Loucy (cell line): ENCODE data around the gene GNAI1.
A peak's percentile ranks its signal among the peaks of the same experiment; 100 is the strongest.

Source experiments
- H2AFZ ChIP-seq: fragments of 200-600 bp; sonication (generic); 2 replicates; pipeline ENCODE4 v1.6.0; 2016; ENCODE audit warnings: antibody characterized with exemption, mild to moderate bottlenecking, low read length, moderate library complexity
- H3F3A ChIP-seq: fragments of 200-600 bp; 2 replicates; pipeline ENCODE4 v1.6.0; 2016; ENCODE audit warnings: antibody characterized with exemption, low read depth, mild to moderate bottlenecking
- H3K27me3 ChIP-seq: fragments of 200-600 bp; sonication (generic); 2 replicates; pipeline ENCODE4 v1.6.1; 2014; ENCODE audit warnings: low read length, mild to moderate bottlenecking; ENCODE audit not compliant: insufficient read depth, poor library complexity, severe bottlenecking
- H3K36me3 ChIP-seq: fragments of 200-600 bp; sonication (generic); 2 replicates; pipeline ENCODE4 v1.6.1; 2016; ENCODE audit warnings: low read length; ENCODE audit not compliant: insufficient read depth
- H3K4me1 ChIP-seq: fragments of 200-600 bp; sonication (generic); 2 replicates; pipeline ENCODE4 v1.5.1; 2014; ENCODE audit warnings: low read length, mild to moderate bottlenecking; ENCODE audit not compliant: insufficient read depth, poor library complexity, severe bottlenecking
- H3K4me2 ChIP-seq: fragments of 200-600 bp; sonication (generic); 2 replicates; pipeline ENCODE4 v1.6.0; 2014; ENCODE audit warnings: antibody characterized with exemption, low read length, low read depth, mild to moderate bottlenecking; ENCODE audit not compliant: poor library complexity, severe bottlenecking
- H3K4me3 ChIP-seq: fragments of 200-600 bp; sonication (generic); 2 replicates; pipeline ENCODE4 v1.5.1; 2014; ENCODE audit warnings: low read length, mild to moderate bottlenecking, mixed read lengths; ENCODE audit not compliant: poor library complexity, severe bottlenecking
- H3K79me2 ChIP-seq: fragments of 200-600 bp; sonication (generic); 2 replicates; pipeline ENCODE4 v1.6.1; 2014; ENCODE audit warnings: low read length; ENCODE audit not compliant: insufficient read depth
- H3K9ac ChIP-seq: fragments of 200-600 bp; sonication (generic); 2 replicates; pipeline ENCODE4 v1.6.0; 2014; ENCODE audit warnings: mild to moderate bottlenecking, low read depth, low read length, moderate library complexity; ENCODE audit not compliant: poor library complexity, severe bottlenecking
- H3K9me2 ChIP-seq: fragments of 200-600 bp; sonication (generic); replicated peaks from 2 replicates; pipeline ENCODE4 v1.6.1; 2016; ENCODE audit warnings: low read depth, low read length, mixed read lengths
- H3K9me3 ChIP-seq: fragments of 200-600 bp; sonication (generic); 2 replicates; pipeline ENCODE4 v1.6.1; 2014; ENCODE audit warnings: mild to moderate bottlenecking, antibody characterized with exemption, low read length, low read depth; ENCODE audit not compliant: insufficient read depth
- H4K20me1 ChIP-seq: fragments of 200-600 bp; sonication (generic); 2 replicates; pipeline ENCODE4 v1.6.0; 2014; ENCODE audit warnings: antibody characterized with exemption, low read length, mild to moderate bottlenecking; ENCODE audit not compliant: insufficient read depth, poor library complexity, severe bottlenecking
- EZH2phosphoT487 ChIP-seq: fragments of 200-600 bp; IDR thresholded peaks from 2 replicates; pipeline ENCODE4 v1.6.1; 2018; ENCODE audit warnings: antibody characterized with exemption, mild to moderate bottlenecking, moderate library complexity, borderline replicate concordance
- TF ChIP-seq, protein P1 (sequence below): fragments of 200-600 bp; sonication (generic); conservative IDR thresholded peaks from 2 replicates; pipeline ENCODE4 v1.5.1; 2014; ENCODE audit warnings: mild to moderate bottlenecking, antibody characterized with exemption, low read length

The GNAI1 gene

DNA sequence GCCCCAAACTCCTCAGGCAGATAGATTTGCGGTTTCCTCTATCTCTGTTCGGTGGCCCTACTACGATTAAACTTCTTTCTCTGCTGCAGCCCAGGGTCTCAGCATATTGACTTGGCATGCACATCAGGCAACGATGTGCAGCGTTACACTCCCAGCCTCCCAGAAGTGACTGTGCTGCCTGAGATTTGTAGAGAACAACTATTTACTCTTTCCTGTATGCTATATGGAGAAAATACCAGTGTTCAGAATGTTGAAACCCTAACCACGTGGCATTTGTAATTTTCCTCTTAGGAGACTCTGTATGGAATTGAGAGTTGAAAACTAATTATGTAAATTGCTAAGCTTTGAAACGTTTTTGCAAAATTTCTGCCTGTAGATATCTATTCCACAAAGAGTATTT, 50.9 kb downstream of the GNAI1 start:
- TF ChIP-seq EZH2phosphoT487 = no peak
- TF ChIP-seq, protein P1, sequence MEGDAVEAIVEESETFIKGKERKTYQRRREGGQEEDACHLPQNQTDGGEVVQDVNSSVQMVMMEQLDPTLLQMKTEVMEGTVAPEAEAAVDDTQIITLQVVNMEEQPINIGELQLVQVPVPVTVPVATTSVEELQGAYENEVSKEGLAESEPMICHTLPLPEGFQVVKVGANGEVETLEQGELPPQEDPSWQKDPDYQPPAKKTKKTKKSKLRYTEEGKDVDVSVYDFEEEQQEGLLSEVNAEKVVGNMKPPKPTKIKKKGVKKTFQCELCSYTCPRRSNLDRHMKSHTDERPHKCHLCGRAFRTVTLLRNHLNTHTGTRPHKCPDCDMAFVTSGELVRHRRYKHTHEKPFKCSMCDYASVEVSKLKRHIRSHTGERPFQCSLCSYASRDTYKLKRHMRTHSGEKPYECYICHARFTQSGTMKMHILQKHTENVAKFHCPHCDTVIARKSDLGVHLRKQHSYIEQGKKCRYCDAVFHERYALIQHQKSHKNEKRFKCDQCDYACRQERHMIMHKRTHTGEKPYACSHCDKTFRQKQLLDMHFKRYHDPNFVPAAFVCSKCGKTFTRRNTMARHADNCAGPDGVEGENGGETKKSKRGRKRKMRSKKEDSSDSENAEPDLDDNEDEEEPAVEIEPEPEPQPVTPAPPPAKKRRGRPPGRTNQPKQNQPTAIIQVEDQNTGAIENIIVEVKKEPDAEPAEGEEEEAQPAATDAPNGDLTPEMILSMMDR = no peak
- Histone ChIP-seq H3K9ac (no peak overlapping the region), H3F3A (0 out of 2 replicates have a peak, but pooled peaks cover 2% of the 10 kb centered on the region), H3K27me3 (no peaks in the 10 kb centered on the region), H3K4me2 (no peak overlapping the region), H3K4me3 (no peak overlapping the region), H4K20me1 (no peaks in the 10 kb centered on the region), H3K9me2 (no peaks in the 10 kb centered on the region), H3K79me2 (no peaks in the 10 kb centered on the region), H2AFZ (no peak overlapping the region), H3K36me3 (no peaks in the 10 kb centered on the region), H3K9me3 (no peaks in the 10 kb centered on the region), H3K4me1 (peaks cover 11% of the 10 kb centered on the region)

- TF ChIP-seq, protein P1 = no peak
- no peak for TF ChIP-seq EZH2phosphoT487
- no peaks in the 10 kb centered on the region for H3K9me3 ChIP-seq
- H3K4me2 ChIP-seq = no peak overlapping the region
- H3K79me2 ChIP-seq = no peaks in the 10 kb centered on the region
- no peaks in the 10 kb centered on the region for H3K9me2 ChIP-seq
- H2AFZ ChIP-seq = no peak overlapping the region
- H4K20me1 ChIP-seq = no peaks in the 10 kb centered on the region
- no peak overlapping the region for H3K4me3 ChIP-seq
- no peak overlapping the region for H3K9ac ChIP-seq
- 0 out of 2 replicates have a peak, but pooled peaks cover 2% of the 10 kb centered on the region for H3F3A ChIP-seq
- H3K27me3 ChIP-seq = no peaks in the 10 kb centered on the region
- no peaks in the 10 kb centered on the region for H3K36me3 ChIP-seq
- H3K4me1 ChIP-seq = peaks cover 9% of the 10 kb centered on the region
Observed at GRCh38 chr7:80186721-80187120, 52.1 kb downstream of the GNAI1 start.

- Histone ChIP-seq H3K9me2 (no peaks in the 10 kb centered on the region), H3K4me2 (no peak overlapping the region), H3K36me3 (no peaks in the 10 kb centered on the region), H3K4me3 (no peak overlapping the region), H3K27me3 (no peaks in the 10 kb centered on the region), H3K79me2 (no peaks in the 10 kb centered on the region), H2AFZ (peak overlapping the region; percentile 56; the same call in 1 of the 2 replicates), H3F3A (0 out of 2 replicates have a peak, but pooled peaks cover 2% of the 10 kb centered on the region), H3K4me1 (peaks cover 9% of the 10 kb centered on the region), H3K9me3 (no peaks in the 10 kb centered on the region), H4K20me1 (no peaks in the 10 kb centered on the region), H3K9ac (no peak overlapping the region)
- no peak for TF ChIP-seq EZH2phosphoT487
- TF ChIP-seq, protein P1 = no peak
Observed at GRCh38 chr7:80187279-80187678, 52.6 kb downstream of the GNAI1 start.
